ENCODE data around the gene SEH1L. TPM values are rescaled to one million over a fixed set of nuclear protein-coding genes. Genes with fewer than 3 reads are reported as not detected.

SEH1L gene
- total RNA-seq, 1 experiment from 2014 or later, result 64.2 TPM

DNA sequence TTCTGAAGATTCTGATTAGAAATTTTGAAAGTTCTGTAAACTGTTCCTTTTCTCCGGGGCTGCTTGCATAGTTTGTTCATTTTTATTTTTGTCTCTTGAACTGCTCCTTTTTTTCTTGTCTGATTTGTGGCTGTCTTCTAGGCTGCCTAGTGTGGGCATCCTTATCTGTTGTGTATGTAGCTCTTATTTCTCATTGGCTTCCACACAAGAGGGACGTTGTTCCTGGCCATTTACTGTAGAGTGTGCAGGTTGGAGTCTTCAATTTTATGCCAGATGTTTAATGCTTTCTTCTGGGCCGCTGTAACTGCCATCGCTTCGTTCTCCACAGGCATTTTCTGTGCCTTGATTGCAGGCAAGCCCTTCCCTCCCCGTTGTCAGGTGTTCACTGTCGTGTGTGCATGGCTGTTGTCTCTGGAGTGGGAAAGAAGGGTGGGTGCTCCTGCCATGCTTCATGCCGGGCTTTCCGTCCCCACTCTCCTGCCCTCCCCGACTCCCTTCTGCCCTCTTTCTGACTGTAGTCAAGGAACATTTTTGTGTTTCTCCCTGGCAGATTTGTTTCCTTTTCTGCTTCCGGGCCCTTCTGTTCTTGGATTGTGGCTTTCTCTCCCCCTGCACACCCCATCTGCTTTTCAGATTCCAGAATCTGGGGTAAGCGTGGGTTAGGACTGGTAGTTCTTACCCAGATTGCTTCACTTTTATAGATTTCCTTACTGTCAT, 58.9 kb downstream of the SEH1L start:
- peaks cover 29% of the 10 kb centered on the region for H3K36me3 ChIP-seq
- DNase-seq, result no peak
- H3K9me3 ChIP-seq, result no peaks in the 10 kb centered on the region
- H3K27me3 ChIP-seq, result no peaks in the 10 kb centered on the region
- H3K4me3 ChIP-seq, result no peak overlapping the region

- Histone ChIP-seq H3K9me3 (no peaks in the 10 kb centered on the region), H3K4me3 (no peak overlapping the region), H3K36me3 (peaks cover 25% of the 10 kb centered on the region), H3K27me3 (no peaks in the 10 kb centered on the region)
- no peak for DNase-seq
Measured at GRCh38 chr18:13007248-13007560, 59.4 kb downstream of the SEH1L start.

DNA sequence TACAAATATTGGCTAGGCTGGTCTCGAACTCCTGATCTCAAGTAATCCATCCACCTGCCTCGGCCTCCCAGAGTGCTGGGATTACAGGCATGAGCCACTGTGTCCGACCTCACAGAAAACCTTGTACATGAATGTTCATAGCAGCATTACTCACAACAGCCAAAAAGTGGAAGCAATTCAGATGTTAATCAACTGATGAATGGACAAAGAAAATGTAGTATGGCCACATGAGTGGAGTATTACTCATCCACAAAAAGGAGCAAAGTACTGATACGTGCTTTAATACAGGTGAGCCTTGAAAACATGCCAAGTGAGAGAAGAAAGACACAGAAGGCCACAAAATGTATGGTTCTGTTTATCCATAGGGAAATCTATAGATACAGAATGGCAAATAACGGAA, 63.9 kb downstream of the SEH1L start:
- no peak for DNase-seq

DNA sequence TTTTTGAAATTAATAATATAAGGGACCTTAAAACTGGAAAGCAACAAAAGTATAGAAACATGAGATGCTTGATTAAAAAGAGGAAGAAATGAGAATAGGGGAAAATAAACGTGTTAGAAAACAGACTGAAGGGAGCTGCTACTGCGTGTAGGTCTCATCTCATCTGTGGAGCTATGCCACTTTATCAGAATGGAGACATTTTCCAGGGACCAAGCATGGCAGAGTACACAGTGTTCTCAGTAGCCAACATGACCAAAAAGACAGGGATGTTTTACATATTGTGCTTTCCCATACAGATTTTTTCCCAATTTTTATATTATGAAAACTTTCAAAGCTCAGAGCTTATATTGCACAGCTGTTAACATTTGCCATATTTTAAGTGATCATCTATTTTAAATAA, 66.4 kb downstream of the SEH1L start:
- no peak for DNase-seq
- Histone ChIP-seq H3K9me3 (no peaks in the 10 kb centered on the region), H3K27me3 (no peaks in the 10 kb centered on the region), H3K4me3 (no peak overlapping the region), H3K36me3 (peaks cover 72% of the 10 kb centered on the region)

More for the DNA sequence above, 63.9 kb downstream of the SEH1L start:
- Histone ChIP-seq H3K9me3 (no peaks in the 10 kb centered on the region), H3K36me3 (peaks cover 53% of the 10 kb centered on the region), H3K27me3 (no peaks in the 10 kb centered on the region), H3K4me3 (no peak overlapping the region)

DNA sequence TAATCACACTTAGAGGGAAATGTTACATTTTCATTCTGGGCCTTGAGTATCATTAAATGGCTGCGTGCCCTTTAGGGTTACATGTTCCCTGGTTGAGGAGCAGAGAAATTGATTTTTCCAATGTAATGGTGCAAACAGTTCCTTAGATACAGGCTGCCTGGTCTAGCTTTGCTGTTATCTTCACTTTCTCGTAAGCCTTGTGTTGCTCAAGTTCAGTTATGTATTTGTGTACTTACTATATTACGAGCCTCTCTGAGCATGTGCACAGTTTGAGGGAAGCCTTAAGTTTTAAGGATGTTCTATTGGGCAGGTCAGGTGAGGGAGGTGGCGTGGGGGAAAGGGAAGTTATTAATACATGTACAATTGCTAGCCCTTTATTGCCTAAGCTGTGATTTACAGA, 67.0 kb downstream of the SEH1L start:
- H3K4me3 ChIP-seq, result no peak overlapping the region
- DNase-seq, result no peak
- no peaks in the 10 kb centered on the region for H3K9me3 ChIP-seq
- H3K27me3 ChIP-seq, result no peaks in the 10 kb centered on the region
- peaks cover 74% of the 10 kb centered on the region for H3K36me3 ChIP-seq

DNA sequence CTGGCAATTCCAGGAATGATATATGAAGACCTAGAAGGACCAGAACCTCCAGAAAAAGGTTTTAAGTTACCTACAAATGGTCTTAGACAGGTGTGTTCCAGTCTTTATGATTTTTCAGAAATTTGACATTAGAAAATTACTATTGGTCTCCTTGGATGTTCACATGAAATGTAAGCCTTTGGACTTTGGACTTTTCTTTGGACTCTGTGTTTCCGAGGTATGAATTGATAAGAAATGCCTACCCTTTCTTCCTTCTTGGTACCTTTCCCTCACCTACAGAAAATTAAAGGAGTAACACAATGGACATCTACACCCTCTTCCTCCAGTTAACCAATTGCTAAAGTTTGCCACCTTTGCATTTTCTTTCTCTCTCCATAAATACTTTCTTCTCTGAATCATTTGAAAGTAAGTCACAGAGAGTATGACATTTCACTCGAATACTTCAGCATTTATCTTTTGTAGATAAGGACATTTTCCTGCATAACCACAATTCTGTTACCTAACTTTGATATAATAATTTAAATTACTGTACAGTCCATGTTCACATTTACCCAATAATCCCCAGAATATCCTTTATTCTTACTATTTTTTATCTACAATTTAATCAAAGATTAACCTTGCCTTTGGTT, 69.5 kb downstream of the SEH1L start:
- H3K9me3 ChIP-seq, result no peaks in the 10 kb centered on the region
- H3K4me3 ChIP-seq, result no peak overlapping the region
- no peaks in the 10 kb centered on the region for H3K27me3 ChIP-seq
- H3K36me3 ChIP-seq, result peaks cover 89% of the 10 kb centered on the region
- no peak for DNase-seq

- H3K9me3 ChIP-seq, result no peaks in the 10 kb centered on the region
- no peak overlapping the region for H3K4me3 ChIP-seq
- H3K36me3 ChIP-seq, result peaks cover 91% of the 10 kb centered on the region
- DNase-seq, result no peak
- no peaks in the 10 kb centered on the region for H3K27me3 ChIP-seq
Measured at GRCh38 chr18:13018374-13018773, 70.6 kb downstream of the SEH1L start.

- H3K4me3 ChIP-seq, result no peak overlapping the region
- H3K36me3 ChIP-seq, result peaks cover 91% of the 10 kb centered on the region
- H3K9me3 ChIP-seq, result no peaks in the 10 kb centered on the region
- no peaks in the 10 kb centered on the region for H3K27me3 ChIP-seq
- DNase-seq, result no peak
Measured at GRCh38 chr18:13019301-13019700, 71.5 kb downstream of the SEH1L start.

DNA sequence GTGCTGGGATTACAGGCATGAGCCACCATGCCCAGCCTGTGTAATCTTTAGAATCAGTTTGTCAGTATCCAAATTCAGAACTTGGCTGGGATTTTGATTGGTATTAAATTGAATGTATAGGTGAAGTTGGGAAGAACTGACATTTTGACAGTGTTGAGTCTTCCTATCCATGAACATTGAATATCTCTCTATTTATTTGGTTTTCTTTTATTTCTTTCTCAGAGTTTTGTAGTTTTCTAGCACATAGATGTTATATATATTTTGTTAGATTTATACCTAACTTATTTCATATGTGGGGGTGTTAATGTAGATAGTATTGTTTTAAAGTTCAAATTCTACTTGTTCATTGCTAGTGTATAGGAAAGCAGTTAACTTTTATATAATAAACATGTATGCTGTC, 74.8 kb downstream of the SEH1L start:
- Histone ChIP-seq H3K4me3 (no peak overlapping the region), H3K36me3 (peaks cover 80% of the 10 kb centered on the region), H3K27me3 (no peaks in the 10 kb centered on the region), H3K9me3 (no peaks in the 10 kb centered on the region)
- DNase-seq, result no peak

- Histone ChIP-seq H3K36me3 (peaks cover 76% of the 10 kb centered on the region), H3K4me3 (no peak overlapping the region), H3K27me3 (no peaks in the 10 kb centered on the region), H3K9me3 (no peaks in the 10 kb centered on the region)
- no peak for DNase-seq
Measured at GRCh38 chr18:13025233-13025632, 77.4 kb downstream of the SEH1L start.

DNA sequence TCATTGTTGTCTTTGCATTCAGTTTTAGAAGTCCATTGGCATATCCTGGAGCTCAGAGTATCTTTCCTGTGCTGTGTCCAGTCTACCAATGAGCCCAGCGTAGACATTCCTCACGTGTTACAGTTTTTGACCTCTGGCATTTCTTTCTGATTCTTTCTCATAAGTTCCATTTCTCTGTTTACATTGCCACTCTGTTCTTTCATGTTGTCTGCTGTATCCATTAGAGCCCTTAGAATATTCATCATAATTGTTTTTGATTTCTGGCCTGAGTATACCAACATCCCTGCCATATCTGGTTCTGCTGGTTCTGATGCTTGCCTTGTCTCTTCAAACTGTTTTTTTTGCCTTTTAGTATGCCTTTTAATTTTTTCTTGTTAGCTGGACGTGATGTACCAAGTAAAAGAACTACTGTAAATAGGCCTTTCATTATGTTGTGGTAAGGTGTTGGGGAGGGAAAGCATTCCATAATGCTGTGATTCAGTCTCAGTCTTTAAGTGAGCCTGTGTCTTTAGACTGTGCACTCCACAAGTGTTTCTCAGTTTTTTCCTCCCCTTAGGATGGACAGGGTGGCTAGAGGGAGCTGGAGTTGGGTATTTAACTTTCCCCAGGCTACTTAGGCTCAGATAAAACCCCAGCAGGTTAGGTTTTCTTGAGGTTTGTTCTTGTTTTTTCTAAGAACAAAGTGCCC, 78.9 kb downstream of the SEH1L start:
- no peak for DNase-seq
- no peaks in the 10 kb centered on the region for H3K9me3 ChIP-seq
- H3K36me3 ChIP-seq, result peaks cover 72% of the 10 kb centered on the region
- H3K27me3 ChIP-seq, result no peaks in the 10 kb centered on the region
- H3K4me3 ChIP-seq, result no peak overlapping the region

DNA sequence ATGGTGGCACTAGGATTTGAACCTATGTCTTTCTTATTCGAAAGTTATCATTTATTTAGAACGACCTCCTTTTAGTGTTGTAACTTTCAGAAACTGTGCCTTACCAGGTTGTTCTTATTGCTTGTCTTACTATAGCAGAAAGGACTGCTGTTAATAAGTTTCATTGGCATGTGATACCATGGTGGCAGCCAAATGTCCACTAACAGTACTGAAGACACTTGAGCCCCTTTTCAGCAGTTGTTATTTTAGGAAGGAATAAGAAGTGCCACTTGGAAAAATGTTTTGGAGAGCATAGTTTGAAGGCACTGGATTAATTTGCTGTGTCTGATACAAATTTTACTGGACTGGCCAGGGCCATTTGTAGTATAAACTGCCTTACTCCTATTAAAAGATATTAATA, 81.1 kb downstream of the SEH1L start:
- H3K4me3 ChIP-seq, result no peak overlapping the region
- H3K9me3 ChIP-seq, result no peaks in the 10 kb centered on the region
- H3K36me3 ChIP-seq, result peaks cover 70% of the 10 kb centered on the region
- DNase-seq, result no peak
- no peaks in the 10 kb centered on the region for H3K27me3 ChIP-seq

GRCh38 chr18:13032173-13032572, 84.4 kb downstream of the SEH1L start:
- DNase-seq, result no peak
- H3K9me3 ChIP-seq, result no peaks in the 10 kb centered on the region
- H3K4me3 ChIP-seq, result no peak overlapping the region
- no peaks in the 10 kb centered on the region for H3K27me3 ChIP-seq
- peaks cover 56% of the 10 kb centered on the region for H3K36me3 ChIP-seq

- H3K36me3 ChIP-seq, result peaks cover 46% of the 10 kb centered on the region
Measured at GRCh38 chr18:13035249-13035914, 87.6 kb downstream of the SEH1L start.

DNA sequence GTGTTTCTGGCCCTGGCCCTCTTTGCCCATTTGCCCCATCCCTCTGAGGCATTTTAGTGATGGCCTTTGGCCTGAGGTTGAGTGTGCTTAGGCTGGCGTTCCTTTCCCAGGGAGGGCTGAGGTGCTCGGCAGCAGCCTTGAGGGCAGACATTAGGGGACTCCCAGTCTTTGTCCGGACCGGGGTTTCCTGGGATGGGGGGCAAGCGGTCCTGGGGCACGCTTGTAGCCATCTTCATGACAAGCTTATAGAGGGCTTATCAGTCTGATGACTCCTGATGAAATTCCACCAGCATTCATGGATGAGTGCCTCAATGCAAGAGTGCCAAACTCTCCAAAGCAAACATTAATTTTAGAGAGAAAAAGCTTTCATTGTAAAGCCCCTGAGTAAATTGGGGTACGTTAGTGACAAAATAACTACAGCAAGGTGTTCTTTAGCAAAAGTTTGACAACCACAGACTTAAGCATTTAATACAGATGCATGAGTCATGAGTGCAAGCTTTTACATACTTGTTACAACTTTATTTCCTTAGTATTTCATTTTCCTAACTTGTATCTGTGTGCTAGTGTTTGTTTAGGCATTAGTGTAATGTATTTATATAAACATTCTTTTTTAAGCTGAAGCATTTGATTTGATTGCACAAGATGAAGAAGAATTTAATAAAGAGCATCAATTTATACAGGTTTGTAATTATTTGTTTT, 89.0 kb downstream of the SEH1L start:
- Histone ChIP-seq H3K4me3 (no peak overlapping the region), H3K9me3 (no peaks in the 10 kb centered on the region), H3K36me3 (peaks cover 38% of the 10 kb centered on the region), H3K27me3 (no peaks in the 10 kb centered on the region)
- DNase-seq, result no peak

More at GRCh38 chr18:13035249-13035914, 87.6 kb downstream of the SEH1L start:
- Histone ChIP-seq H3K4me3 (no peak overlapping the region), H3K27me3 (no peaks in the 10 kb centered on the region), H3K9me3 (no peaks in the 10 kb centered on the region)
- DNase-seq, result no peak
